ENCODE results near the gene PTPRG. TPM values are rescaled to one million over a fixed set of nuclear protein-coding genes. Genes with fewer than 3 reads are reported as not detected.

The PTPRG gene
- total RNA-seq, 2 experiments from 2014 or later = 0.03 to 0.05 TPM

GRCh38 chr3:61865466-61866152 is 304.2 kb downstream of the PTPRG start:
- no peaks in the 10 kb centered on the region for H3K9me3 Mint-ChIP-seq
- Histone ChIP-seq H3K27me3 (ENCODE audit: control insufficient read depth in 1 of 2, insufficient read depth in 2 of 2, low read length in 2 of 2) (no peaks in the 10 kb centered on the region), H3K4me1 (ENCODE audit: insufficient read depth, low read length) (no peaks in the 10 kb centered on the region), H3K36me3 (ENCODE audit: insufficient read depth, low read length) (no peaks in the 10 kb centered on the region), H3K27ac (ENCODE audit: low read depth in 1 of 2, low read length in 2 of 2) (no peak overlapping the region), H3K4me3 (ENCODE audit: low read length) (no peak overlapping the region), H3K9me3 (ENCODE audit: control insufficient read depth in 1 of 2, insufficient read depth in 1 of 2, low read length in 2 of 2) (peaks cover 0 to 3% of the 10 kb centered on the region in 2 experiments)
- H3K4me3 Mint-ChIP-seq = no peak overlapping the region
- no peak for DNase-seq
- no peak for ATAC-seq (ENCODE audit: poor library complexity)
- no peaks in the 10 kb centered on the region for H3K36me3 Mint-ChIP-seq (ENCODE audit: low read depth)
- H3K4me1 Mint-ChIP-seq (ENCODE audit: low read depth) = no peaks in the 10 kb centered on the region
- intact Hi-C loops (cut with DNase I, micrococcal nuclease) = no loop called here
- CTCF ChIA-PET = no interaction called here
- no peak overlapping the region for H3K27ac Mint-ChIP-seq
- H3K27me3 Mint-ChIP-seq = peaks cover 4% of the 10 kb centered on the region
- POLR2A ChIA-PET = no interaction called here
- TF ChIP-seq CTCF (IDR thresholded peaks at IDR 0.05) = no peak

- Histone ChIP-seq H3K36me3 (ENCODE audit: insufficient read depth, low read length) (no peaks in the 10 kb centered on the region), H3K4me3 (ENCODE audit: low read length) (no peak overlapping the region), H3K4me1 (ENCODE audit: insufficient read depth, low read length) (no peaks in the 10 kb centered on the region), H3K27ac (ENCODE audit: low read depth in 1 of 2, low read length in 2 of 2) (no peak overlapping the region), H3K27me3 (ENCODE audit: control insufficient read depth in 1 of 2, insufficient read depth in 2 of 2, low read length in 2 of 2) (no peaks in the 10 kb centered on the region), H3K9me3 (ENCODE audit: control insufficient read depth in 1 of 2, insufficient read depth in 1 of 2, low read length in 2 of 2) (peaks cover 0 to 3% of the 10 kb centered on the region in 2 experiments)
- Mint-ChIP-seq H3K4me1 (ENCODE audit: low read depth) (no peaks in the 10 kb centered on the region), H3K27me3 (peaks cover 4% of the 10 kb centered on the region), H3K27ac (no peak overlapping the region), H3K9me3 (no peaks in the 10 kb centered on the region), H3K4me3 (no peak overlapping the region), H3K36me3 (ENCODE audit: low read depth) (no peaks in the 10 kb centered on the region)
- ChIA-PET POLR2A (no interaction called here), CTCF (no interaction called here)
- intact Hi-C loops (cut with DNase I, micrococcal nuclease) = no loop called here
- ATAC-seq (ENCODE audit: poor library complexity) (no peak), DNase-seq (no peak)
- no peak for TF ChIP-seq CTCF (IDR thresholded peaks at IDR 0.05)
Observed at GRCh38 chr3:61866153-61866542, 304.8 kb downstream of the PTPRG start.

GRCh38 chr3:61866961-61867461 is 305.6 kb downstream of the PTPRG start:
- DNase-seq (no peak), ATAC-seq (ENCODE audit: poor library complexity) (no peak)
- Histone ChIP-seq H3K9me3 (ENCODE audit: control insufficient read depth in 1 of 2, insufficient read depth in 1 of 2, low read length in 2 of 2) (peaks cover 0 to 3% of the 10 kb centered on the region in 2 experiments), H3K4me3 (ENCODE audit: low read length) (no peak overlapping the region), H3K4me1 (ENCODE audit: insufficient read depth, low read length) (no peaks in the 10 kb centered on the region), H3K27ac (ENCODE audit: low read depth in 1 of 2, low read length in 2 of 2) (no peak overlapping the region), H3K36me3 (ENCODE audit: insufficient read depth, low read length) (no peaks in the 10 kb centered on the region), H3K27me3 (ENCODE audit: control insufficient read depth in 1 of 2, insufficient read depth in 2 of 2, low read length in 2 of 2) (no peaks in the 10 kb centered on the region)
- intact Hi-C loops (cut with DNase I, micrococcal nuclease) = no loop called here
- Mint-ChIP-seq H3K4me1 (ENCODE audit: low read depth) (no peaks in the 10 kb centered on the region), H3K27ac (no peak overlapping the region), H3K4me3 (no peak overlapping the region), H3K9me3 (no peaks in the 10 kb centered on the region), H3K27me3 (peaks cover 2% of the 10 kb centered on the region), H3K36me3 (ENCODE audit: low read depth) (no peaks in the 10 kb centered on the region)
- POLR2A ChIA-PET = no interaction called here
- CTCF ChIA-PET = interaction anchor here (1.3 kb wide), 1 partner anchor 8 kb away, joined by 3 read pairs; no protein-coding TSS in a partner anchor
- no peak for TF ChIP-seq CTCF (IDR thresholded peaks at IDR 0.05)

All from CD4-positive, alpha-beta T cell (primary cell).